HG02798 (cell line): Measurements from ENCODE around the gene PTMA.

ENCODE experiments used
- ATAC-seq: cut with Tn5 transposase; IDR thresholded peaks from one replicate; pipeline ENCODE4 v1.9.1; 2021; ENCODE audit warnings: mild to moderate bottlenecking; ENCODE audit not compliant: unreplicated experiment, poor library complexity

Gene PTMA

GRCh38 chr2:231674587-231675338, 33.6 kb upstream of the PTMA start:
- ATAC-seq: peak; percentile 29

GRCh38 chr2:231676243-231676642, 32.1 kb upstream of the PTMA start:
- no peak for ATAC-seq

- peak; percentile 22 for ATAC-seq
Observed at GRCh38 chr2:231677632-231678104, 30.7 kb upstream of the PTMA start.

GRCh38 chr2:231679908-231680284, 28.4 kb upstream of the PTMA start:
- ATAC-seq: no peak

GRCh38 chr2:231680285-231680991, 27.9 kb upstream of the PTMA start:
- ATAC-seq: no peak

GRCh38 chr2:231680992-231681852, 27.1 kb upstream of the PTMA start:
- peak; percentile 80 for ATAC-seq

GRCh38 chr2:231682603-231683291, 25.6 kb upstream of the PTMA start:
- ATAC-seq: no peak

GRCh38 chr2:231683292-231684235, 24.8 kb upstream of the PTMA start:
- ATAC-seq: no peak

- ATAC-seq: no peak
Observed at GRCh38 chr2:231684314-231685223, 23.8 kb upstream of the PTMA start.

GRCh38 chr2:231685349-231686191, 22.8 kb upstream of the PTMA start:
- ATAC-seq: no peak

- ATAC-seq: no peak
Observed at GRCh38 chr2:231686192-231687100, 21.9 kb upstream of the PTMA start.

- peak; percentile 81 for ATAC-seq
Observed at GRCh38 chr2:231687133-231687852, 21.0 kb upstream of the PTMA start.

- no peak for ATAC-seq
Observed at GRCh38 chr2:231687961-231688360, 20.4 kb upstream of the PTMA start.

GRCh38 chr2:231688719-231689118, 19.6 kb upstream of the PTMA start:
- no peak for ATAC-seq

- no peak for ATAC-seq
Observed at GRCh38 chr2:231689124-231689893, 19.0 kb upstream of the PTMA start.
